ENCODE results near the gene ITPR1. TPM values are rescaled to one million over a fixed set of nuclear protein-coding genes. Genes with fewer than 3 reads are reported as not detected.

ITPR1 gene
- polyA plus RNA-seq, 1 of the 3 experiments (the other 2 are of a cell fraction): 5.9 TPM

GRCh38 chr3:4799266-4800256 is 306.4 kb downstream of the ITPR1 start:
- Histone ChIP-seq H3K79me2 (ENCODE audit: insufficient read depth) (no peaks in the 10 kb centered on the region), H3K27ac (ENCODE audit: low read depth in 2 of 2, low read length in 1 of 2) (no peak overlapping the region), H3K36me3 (replicated peaks in 1 of 2; ENCODE audit: control insufficient read depth in 1 of 2, insufficient read depth in 2 of 2, low read length in 1 of 2) (peaks cover 9 to 11% of the 10 kb centered on the region in 2 experiments), H4K20me1 (ENCODE audit: insufficient read depth) (no peaks in the 10 kb centered on the region), H3K9ac (no peak overlapping the region), H3K4me1 (ENCODE audit: control insufficient read depth in 1 of 2, insufficient read depth in 2 of 2, low read depth in 1 of 2, low read length in 1 of 2) (no peaks in the 10 kb centered on the region), H3K4me3 (ENCODE audit: low read depth in 2 of 2, low read length in 1 of 2) (no peak overlapping the region), H3K9me3 (no peaks in the 10 kb centered on the region), H3K9me2 (no peaks in the 10 kb centered on the region), H3K4me2 (no peak overlapping the region), H3K27me3 (ENCODE audit: insufficient read depth) (no peaks in the 10 kb centered on the region), H2AFZ (ENCODE audit: low read depth) (no peak overlapping the region), H3F3A (replicated peaks; ENCODE audit: insufficient read depth) (no peaks in the 10 kb centered on the region)
- POLR2A ChIA-PET: no interaction called here
- TF ChIP-seq FOSL2 (IDR thresholded peaks at IDR 0.05; ENCODE audit: borderline replicate concordance, low read depth): no peak
- TF ChIP-seq RFX5 (IDR thresholded peaks at IDR 0.05; ENCODE audit: low read length): no peak
- TF ChIP-seq, protein P1, sequence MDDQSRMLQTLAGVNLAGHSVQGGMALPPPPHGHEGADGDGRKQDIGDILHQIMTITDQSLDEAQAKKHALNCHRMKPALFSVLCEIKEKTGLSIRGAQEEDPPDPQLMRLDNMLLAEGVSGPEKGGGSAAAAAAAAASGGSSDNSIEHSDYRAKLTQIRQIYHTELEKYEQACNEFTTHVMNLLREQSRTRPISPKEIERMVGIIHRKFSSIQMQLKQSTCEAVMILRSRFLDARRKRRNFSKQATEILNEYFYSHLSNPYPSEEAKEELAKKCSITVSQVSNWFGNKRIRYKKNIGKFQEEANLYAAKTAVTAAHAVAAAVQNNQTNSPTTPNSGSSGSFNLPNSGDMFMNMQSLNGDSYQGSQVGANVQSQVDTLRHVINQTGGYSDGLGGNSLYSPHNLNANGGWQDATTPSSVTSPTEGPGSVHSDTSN (IDR thresholded peaks at IDR 0.05): no peak
- no peak for TF ChIP-seq FOXM1 (IDR thresholded peaks at IDR 0.05; ENCODE audit: low read depth)
- TF ChIP-seq RXRA (IDR thresholded peaks at IDR 0.05; ENCODE audit: borderline replicate concordance, low read depth): no peak
- TF ChIP-seq, protein P2, sequence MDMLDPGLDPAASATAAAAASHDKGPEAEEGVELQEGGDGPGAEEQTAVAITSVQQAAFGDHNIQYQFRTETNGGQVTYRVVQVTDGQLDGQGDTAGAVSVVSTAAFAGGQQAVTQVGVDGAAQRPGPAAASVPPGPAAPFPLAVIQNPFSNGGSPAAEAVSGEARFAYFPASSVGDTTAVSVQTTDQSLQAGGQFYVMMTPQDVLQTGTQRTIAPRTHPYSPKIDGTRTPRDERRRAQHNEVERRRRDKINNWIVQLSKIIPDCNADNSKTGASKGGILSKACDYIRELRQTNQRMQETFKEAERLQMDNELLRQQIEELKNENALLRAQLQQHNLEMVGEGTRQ (IDR thresholded peaks at IDR 0.05; ENCODE audit: borderline replicate concordance, low read depth, low read length): no peak
- no peak for TF ChIP-seq POLR2AphosphoS5 (IDR thresholded peaks at IDR 0.05; ENCODE audit: low read depth, low read length)
- no peak for TF ChIP-seq TEAD4 (IDR thresholded peaks at IDR 0.05; ENCODE audit: borderline replicate concordance, insufficient read depth)
- no peak for TF ChIP-seq FOXJ3 (CRISPR knock-in tag; IDR thresholded peaks at IDR 0.05)
- no peak for TF ChIP-seq EZH2phosphoT487 (IDR thresholded peaks at IDR 0.05; ENCODE audit: borderline replicate concordance, low read depth)
- no peak for TF ChIP-seq MEF2A (IDR thresholded peaks at IDR 0.05; ENCODE audit: borderline replicate concordance, low read depth)
- TF ChIP-seq, protein P3, sequence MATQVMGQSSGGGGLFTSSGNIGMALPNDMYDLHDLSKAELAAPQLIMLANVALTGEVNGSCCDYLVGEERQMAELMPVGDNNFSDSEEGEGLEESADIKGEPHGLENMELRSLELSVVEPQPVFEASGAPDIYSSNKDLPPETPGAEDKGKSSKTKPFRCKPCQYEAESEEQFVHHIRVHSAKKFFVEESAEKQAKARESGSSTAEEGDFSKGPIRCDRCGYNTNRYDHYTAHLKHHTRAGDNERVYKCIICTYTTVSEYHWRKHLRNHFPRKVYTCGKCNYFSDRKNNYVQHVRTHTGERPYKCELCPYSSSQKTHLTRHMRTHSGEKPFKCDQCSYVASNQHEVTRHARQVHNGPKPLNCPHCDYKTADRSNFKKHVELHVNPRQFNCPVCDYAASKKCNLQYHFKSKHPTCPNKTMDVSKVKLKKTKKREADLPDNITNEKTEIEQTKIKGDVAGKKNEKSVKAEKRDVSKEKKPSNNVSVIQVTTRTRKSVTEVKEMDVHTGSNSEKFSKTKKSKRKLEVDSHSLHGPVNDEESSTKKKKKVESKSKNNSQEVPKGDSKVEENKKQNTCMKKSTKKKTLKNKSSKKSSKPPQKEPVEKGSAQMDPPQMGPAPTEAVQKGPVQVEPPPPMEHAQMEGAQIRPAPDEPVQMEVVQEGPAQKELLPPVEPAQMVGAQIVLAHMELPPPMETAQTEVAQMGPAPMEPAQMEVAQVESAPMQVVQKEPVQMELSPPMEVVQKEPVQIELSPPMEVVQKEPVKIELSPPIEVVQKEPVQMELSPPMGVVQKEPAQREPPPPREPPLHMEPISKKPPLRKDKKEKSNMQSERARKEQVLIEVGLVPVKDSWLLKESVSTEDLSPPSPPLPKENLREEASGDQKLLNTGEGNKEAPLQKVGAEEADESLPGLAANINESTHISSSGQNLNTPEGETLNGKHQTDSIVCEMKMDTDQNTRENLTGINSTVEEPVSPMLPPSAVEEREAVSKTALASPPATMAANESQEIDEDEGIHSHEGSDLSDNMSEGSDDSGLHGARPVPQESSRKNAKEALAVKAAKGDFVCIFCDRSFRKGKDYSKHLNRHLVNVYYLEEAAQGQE (IDR thresholded peaks at IDR 0.05; ENCODE audit: low read depth, low read length): no peak
- TF ChIP-seq NRF1 (IDR thresholded peaks at IDR 0.05; ENCODE audit: low read depth, low read length): no peak
- TF ChIP-seq EP300 (IDR thresholded peaks at IDR 0.05; ENCODE audit: borderline replicate concordance in 1 of 2, low read depth in 1 of 2, low read length in 1 of 2): no peak
- TF ChIP-seq TAF1 (IDR thresholded peaks at IDR 0.05; ENCODE audit: borderline replicate concordance, low read depth, low read length): no peak
- TF ChIP-seq RCOR1 (IDR thresholded peaks at IDR 0.05; ENCODE audit: low read length): no peak
- TF ChIP-seq, protein P4, sequence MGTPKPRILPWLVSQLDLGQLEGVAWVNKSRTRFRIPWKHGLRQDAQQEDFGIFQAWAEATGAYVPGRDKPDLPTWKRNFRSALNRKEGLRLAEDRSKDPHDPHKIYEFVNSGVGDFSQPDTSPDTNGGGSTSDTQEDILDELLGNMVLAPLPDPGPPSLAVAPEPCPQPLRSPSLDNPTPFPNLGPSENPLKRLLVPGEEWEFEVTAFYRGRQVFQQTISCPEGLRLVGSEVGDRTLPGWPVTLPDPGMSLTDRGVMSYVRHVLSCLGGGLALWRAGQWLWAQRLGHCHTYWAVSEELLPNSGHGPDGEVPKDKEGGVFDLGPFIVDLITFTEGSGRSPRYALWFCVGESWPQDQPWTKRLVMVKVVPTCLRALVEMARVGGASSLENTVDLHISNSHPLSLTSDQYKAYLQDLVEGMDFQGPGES (IDR thresholded peaks at IDR 0.05; ENCODE audit: low read depth, low read length): no peak
- no peak for TF ChIP-seq YY1 (IDR thresholded peaks at IDR 0.05; ENCODE audit: low read depth)
- TF ChIP-seq NFIC (IDR thresholded peaks at IDR 0.05; ENCODE audit: borderline replicate concordance): no peak
- 87% methylated on average over 14 of the region's 14 CpGs for WGBS (ENCODE audit: low lambda C conversion rate)
- CTCF ChIA-PET: interaction anchor here (0.7 to 1.0 kb wide), 3 partner anchors 15 to 176 kb away, joined by 3 to 4 read pairs (median 3); no protein-coding TSS in a partner anchor
- DNase-seq: no peak

All from SK-N-SH (cell line).